GM18861 (cell line): ENCODE results near the gene METTL3.
"Not testable (repeated sequence)": the region's sequence is repeated elsewhere in the genome, so short reads cannot be mapped to it uniquely, and the experiment has no call there.

ENCODE experiments used
- ATAC-seq: cut with Tn5 transposase; IDR thresholded peaks from one replicate; pipeline ENCODE4 v1.9.1; 2021; ENCODE audit not compliant: unreplicated experiment

Gene METTL3

DNA sequence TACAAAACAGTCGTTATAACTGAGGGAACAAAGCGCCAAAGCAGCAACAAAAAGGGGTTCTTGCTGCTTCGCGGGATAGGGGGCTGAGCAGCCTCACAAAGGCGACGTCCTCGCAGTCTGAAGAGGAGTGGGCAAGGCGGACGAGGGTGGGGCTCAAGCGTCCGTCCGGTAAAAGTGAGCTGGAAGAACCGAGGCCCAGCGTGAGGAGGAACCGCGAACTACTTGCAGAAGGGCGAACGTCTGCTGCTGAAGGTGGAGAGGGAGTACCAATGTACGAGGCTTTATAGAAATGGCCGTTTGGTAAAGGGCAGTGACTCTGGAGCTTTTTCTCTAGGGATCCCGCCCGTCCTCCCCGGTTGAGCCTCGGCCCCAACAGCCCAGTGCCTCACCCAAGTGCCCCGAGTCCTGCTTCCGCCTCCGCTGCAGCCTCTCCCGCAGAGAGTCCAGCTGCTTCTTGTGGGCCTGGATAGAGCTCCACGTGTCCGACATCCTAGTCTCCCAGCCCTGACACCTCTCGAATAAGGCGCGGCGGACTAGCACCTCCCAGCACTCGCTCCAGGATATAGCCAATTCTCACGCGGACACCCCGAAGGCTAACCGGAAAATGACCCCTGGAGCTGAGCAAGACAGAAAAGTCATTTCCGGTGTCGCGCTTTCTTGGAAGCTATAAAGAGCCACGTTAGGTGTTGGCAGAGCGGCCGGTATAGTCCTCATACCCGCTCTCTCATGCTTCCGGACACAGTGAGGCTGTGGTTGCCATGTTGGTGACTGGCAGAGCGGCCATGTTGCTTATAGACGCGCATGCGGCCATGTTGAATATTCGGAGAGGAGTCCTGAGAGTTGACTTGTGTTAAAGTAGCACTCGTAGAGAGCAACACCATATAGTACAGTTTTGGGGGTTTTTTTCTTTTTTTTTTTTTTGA is at the start of gene METTL3:
Gene METTL3, minus strand, starts transcription at position 606 of the 923 bp plus-strand sequence. Its CDS starts 117 bp downstream, at position 489.
- peak; percentile 97 for ATAC-seq

DNA sequence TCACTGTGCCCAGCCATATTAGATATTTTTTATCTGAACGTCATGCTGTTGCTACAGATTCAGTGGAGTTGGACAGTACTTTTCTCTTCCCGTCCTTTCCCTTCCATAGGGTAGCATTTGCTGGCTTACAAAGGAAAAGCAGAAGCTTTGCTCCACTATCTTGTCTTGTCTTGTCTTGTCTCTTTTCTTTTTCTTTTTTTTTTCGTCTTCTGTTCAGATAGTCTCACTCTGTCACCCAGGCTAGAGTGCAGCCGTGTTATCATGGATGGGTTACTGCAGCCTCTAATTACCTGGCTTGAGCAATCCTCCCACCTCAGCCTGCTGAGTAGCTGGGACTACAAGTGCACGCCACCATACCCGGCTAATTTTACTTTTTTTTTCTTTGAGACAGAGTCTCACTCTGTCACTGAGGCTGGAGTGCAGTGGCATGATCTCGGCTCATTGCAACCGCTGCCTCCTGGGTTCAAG is 47.6 kb upstream of the METTL3 start:
- no peak for ATAC-seq

DNA sequence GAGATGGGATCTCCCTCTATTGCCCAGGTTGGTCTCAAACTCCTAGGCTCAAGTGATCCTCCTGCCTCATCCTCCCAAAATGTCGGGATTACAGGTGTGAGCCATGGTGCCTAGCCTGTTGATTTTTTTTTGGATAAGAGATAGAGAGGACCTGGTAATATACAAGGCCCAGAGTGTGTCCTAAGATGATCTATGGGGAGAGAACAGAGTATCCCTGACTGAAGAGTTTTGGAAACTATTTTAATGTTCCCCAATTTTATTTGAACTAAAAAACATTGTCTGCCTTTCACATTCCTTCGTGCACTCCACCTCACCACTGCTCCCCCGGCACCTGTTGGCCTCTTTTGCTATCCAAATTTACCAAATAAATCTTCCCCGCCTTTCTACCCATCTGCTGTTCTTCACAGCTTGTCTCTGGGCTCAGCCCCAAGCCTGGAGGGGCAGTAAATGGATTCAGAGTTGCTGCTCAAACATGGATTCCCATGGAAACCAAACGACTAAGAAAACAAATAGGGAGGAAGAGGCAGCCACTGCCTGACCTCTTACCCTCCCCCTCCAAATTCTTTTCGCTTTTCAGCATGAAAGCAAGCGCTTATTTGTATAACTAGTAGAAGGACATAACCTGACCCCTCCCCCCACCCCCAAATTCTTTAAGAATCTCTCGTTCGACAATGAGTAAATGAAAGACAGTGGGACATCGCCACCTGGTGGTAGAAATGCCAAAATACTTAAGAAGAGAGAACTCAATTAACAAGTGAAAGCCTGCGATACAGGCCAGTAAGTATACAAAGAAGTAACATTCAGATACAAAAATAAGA is 46.2 kb upstream of the METTL3 start:
- peak; percentile 52 for ATAC-seq

- no peak for ATAC-seq
Measured at GRCh38 chr14:21556378-21557083, 45.4 kb upstream of the METTL3 start.

DNA sequence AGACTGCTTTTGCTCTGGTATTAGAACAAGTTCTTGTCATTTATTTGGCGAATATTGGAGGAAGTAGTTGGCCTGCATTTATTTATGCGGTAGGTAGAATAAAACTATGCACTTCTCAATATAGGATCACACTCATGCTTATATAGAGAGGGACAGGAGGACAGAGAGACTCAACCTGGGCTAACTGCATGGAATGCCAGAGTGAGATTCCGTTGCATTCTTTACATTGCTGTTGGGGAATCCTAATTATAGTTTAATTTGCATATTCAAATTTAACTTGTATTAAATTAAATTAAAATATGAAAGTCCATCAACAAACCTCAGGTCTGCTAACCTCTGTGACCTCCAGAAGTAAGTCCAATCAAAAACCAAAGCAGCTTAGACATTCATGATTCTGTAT is 42.1 kb upstream of the METTL3 start:
- no peak for ATAC-seq

DNA sequence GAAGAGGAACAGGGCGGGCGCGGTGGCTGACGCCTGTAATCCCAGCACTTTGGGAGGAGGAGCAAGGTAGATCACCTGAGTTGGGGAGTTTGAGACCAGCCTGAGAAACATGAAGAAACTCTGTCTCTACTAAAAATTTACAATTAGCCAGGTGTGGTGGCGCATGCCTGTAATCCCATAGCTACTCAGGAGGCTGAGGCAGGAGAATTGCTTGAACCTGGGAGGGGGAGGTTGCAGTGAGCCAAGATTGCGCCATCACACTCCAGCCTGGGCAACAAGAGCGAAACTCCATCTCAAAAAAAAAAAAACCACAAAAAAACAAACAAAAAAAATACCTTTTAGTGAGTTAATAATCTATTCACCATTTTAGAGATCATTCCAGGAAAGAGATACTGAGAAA is 33.4 kb upstream of the METTL3 start:
- ATAC-seq: not testable (repeated sequence)

GRCh38 chr14:21543963-21544362 is 32.8 kb upstream of the METTL3 start:
- no peak for ATAC-seq

- no peak for ATAC-seq
Measured at GRCh38 chr14:21543521-21543960, 32.4 kb upstream of the METTL3 start.

DNA sequence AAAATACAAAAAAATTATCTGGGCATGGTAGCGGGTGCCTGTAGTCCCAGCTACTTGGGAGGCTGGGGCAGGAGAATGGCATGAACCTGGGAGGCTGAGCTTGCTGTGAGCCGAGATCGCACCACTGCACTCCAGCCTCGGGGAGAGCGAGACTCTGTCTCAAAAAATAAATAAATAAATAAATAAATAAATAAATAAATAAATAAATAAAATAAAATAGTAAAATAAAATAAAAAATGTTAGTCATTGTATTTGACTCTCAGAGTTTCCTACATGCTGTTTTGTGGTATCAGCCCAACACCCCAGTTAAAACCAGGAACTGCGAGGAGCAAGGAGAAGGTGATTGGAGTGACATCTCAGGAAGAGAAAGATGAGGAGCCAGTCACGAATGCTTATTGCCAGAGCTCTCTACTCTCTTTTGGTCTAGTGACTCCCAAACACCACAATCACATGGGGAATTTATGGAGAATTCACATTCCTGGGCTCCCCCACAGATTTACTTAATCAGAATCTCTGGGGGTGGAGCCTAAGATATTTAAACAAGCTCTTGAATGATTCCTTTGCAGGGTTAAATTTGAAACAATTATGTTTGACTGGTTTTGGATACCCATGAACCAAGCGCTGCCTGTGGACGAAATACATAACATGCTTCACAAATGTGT is 30.4 kb upstream of the METTL3 start:
- ATAC-seq: no peak

GRCh38 chr14:21539189-21539940 is 28.2 kb upstream of the METTL3 start:
- ATAC-seq: no peak

GRCh38 chr14:21537090-21537424 is 25.9 kb upstream of the METTL3 start:
- no peak for ATAC-seq

- no peak for ATAC-seq
Measured at GRCh38 chr14:21536418-21537089, 25.4 kb upstream of the METTL3 start.

DNA sequence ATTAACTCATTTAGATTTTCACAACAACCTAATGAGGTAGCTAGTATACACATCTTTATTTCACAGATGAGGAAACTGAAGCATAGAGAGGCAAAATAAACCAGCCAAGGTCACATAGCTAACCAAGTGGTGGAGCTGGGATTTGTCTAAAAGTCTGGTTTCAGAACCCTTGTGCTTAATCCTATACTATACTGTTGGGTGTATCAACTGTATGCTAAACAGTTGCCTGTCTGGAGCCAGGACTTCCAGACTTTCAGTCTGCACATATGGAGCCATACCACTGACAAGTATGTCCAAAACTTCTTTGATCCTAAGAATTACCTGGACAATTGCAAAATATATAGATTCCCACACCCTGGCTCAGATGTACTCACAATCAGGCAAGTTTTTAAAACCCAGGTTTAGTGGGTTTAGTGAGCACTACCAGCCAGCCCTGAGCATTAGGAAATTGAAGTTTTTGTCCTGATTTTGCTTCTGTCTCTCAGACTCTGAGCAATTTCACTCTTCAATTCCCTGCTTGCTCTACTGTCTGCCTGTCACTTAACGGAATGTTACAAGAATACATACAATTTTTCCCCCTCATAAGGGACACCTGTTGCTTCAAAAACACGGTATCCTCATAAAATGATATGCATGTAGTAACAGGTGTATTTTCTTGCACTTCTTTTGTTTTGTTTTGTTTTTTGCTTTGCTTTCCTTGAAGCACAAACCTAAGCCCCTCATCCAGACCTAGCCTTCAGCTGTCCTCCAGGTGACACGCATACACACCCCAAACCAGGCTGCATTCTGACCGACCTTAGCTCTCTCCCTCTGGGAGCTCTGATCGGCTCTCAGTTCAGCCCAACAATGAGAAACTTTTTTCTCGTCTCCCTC is 24.6 kb upstream of the METTL3 start:
- no peak for ATAC-seq

- no peak for ATAC-seq
Measured at GRCh38 chr14:21534576-21534975, 23.4 kb upstream of the METTL3 start.

DNA sequence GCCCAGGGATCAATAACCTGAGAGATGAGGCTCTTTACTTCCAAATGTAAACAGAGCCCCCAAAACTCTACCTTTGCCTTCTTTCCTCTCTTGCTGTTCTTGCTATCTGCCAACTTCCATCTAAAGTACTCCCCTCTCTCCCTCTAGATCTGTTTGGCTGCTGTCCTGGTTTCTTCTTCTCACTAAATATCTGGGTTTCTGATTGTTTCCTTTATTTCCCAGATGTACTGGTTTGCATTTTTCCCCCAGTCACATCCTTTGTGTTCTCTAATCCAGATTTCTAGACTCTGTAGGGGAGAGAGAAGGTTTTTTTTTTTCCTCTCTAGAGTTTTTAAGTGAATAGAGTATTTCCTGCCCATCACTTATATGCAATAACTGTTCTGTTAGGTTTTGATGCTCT is 22.2 kb upstream of the METTL3 start:
- ATAC-seq: no peak

- ATAC-seq: no peak
Measured at GRCh38 chr14:21529515-21529914, 18.4 kb upstream of the METTL3 start.

DNA sequence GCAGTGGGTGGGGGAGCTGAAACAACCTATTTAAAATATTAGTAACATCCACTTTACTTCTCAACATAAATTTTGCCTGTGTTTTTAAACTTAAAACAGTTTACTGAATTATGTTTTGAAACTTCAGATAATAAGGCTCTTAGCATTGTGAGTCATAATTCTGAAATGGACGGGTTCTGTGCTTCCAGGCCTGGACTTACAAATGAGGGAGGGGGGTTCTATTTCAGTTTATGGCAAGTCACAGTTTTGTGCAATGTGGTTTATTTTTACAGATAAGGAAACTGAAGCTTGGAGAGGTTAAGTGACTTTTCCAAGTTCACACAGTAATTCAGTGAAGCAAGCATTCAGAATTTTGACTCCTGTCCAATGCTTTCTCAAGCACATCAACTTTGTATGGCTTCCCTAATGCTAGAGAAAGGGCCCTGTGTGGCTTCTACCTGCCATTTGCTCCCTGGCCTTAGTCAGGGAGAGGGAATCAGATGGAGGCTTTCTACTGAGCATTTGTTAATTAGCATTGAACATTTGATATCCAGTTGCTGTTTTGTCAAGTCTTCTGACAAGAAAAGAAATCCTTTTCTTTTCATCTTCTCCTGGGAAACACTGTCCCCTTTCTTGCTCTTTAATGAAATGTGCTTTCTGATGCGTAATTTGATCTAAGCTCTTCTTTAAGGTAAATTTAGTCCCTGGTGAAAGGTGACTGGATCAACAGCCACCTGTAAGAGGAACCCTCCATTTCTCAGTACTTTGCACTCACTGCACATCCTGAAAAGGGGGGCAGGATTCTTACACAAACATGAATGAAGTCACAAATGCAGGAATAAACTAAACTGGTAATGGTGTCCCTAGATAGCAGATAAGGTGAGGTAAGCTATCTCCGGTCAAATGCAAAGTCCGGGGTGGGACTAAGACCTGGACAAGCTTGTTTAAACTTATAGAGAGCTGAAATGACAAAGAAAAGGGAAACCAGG is 17.5 kb upstream of the METTL3 start:
- no peak for ATAC-seq
